DMS53 treated with DMSO at 0.1 percent for 48 hours (cell line): ENCODE data around the gene USP25.

ENCODE experiments used
- DNase-seq: peaks from one replicate; lab custom pipeline; 2025; ENCODE audit not compliant: unreplicated experiment; lab: John Stamatoyannopoulos, UW

Gene USP25

DNA sequence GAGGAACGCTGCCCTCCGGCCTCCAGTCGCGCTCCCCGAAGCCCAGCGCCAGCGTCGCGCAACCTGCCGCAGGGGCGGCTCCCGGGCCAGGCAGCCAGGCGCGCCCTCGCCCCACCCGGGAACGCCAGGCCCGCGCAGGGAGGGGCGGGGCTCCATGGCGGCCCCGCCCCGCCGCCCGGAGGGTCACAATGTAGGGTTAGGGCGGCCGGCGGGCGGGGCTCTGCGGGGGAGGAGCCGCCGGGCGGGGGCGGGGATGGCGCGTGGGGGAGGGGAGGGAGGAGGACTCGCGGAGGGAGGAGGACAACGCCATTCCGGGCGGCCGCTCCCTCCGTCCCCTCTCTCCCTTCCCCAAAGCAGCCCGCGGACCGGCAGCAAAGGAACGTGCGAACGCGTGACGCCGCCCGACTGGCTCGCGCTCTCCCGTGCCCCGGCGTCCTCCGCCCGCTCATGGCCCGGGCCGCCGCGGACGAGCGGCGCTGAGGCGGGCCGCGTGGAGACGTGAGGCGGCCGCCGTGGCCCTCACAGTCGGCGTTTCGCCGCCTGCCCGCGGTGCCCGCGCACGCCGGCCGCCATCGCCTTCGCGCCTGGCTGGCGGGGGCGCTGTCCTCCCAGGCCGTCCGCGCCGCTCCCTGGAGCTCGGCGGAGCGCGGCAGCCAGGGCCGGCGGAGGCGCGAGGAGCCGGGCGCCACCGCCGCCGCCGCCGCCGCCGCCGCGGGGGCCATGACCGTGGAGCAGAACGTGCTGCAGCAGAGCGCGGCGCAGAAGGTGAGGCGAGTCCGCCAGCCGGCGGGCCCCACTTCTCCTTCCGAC is at the start of gene USP25:
Gene USP25 (plus strand): TSS at position 309 of the 810 bp plus-strand sequence. CDS start 412 bp downstream, at position 721.
- peak; percentile 55 for DNase-seq

DNA sequence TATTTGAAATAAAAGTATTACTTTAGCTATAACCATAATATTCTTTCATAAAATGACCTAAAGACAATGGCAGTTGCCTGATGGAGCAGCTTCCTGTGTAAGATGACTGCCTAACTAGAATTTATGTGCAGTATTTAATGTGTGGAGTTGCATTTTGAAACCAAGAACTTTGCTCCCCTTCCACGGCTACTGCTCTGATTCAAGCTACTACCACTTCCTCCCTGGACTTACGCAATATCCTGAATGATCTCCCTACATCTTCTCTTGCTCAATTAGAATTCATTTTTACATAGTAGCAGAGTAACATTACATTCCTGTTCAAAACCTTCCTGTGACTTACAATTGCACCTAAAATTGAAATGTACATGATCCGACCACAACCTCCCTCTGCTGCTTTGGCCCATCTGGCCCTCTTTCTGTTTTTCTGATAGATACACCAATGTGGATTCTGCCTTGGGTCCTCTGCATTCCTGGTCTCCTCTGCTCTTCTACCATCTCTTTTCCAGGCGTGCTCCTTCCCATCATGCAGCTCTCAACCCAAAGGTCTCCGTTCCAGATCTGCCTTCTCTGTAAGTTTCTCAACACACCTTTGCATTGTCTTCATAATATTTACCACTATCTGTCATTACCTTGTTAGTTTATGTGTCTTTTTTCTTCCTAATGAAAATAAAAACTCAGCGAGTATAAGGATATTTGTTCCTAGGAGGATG is 47.4 kb upstream of the USP25 start:
- DNase-seq = peak; percentile 47

- peak; percentile 56 for DNase-seq
These were observed 46.8 kb upstream of the USP25 start for GRCh38 chr21:15682977-15683376.

DNA sequence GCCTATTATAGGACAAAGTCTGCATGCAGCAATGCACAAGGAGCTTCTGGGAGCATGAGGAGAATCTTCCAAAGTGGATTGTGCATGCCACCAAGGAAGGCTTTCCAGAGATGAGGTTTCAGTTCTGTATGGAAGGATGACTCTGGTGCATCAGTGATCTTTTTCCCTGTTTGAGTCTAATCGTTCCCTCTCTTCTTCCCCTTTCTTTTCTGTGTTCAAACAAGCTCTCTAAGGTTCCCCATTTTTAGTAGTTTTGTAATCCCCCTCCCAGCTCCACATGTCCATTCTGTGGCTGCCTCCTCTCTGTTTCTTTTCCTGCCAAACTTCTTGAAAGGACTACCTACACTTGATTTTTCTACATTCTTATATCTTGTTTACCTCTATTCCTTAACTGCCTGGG is 43.3 kb upstream of the USP25 start:
- no peak for DNase-seq

DNA sequence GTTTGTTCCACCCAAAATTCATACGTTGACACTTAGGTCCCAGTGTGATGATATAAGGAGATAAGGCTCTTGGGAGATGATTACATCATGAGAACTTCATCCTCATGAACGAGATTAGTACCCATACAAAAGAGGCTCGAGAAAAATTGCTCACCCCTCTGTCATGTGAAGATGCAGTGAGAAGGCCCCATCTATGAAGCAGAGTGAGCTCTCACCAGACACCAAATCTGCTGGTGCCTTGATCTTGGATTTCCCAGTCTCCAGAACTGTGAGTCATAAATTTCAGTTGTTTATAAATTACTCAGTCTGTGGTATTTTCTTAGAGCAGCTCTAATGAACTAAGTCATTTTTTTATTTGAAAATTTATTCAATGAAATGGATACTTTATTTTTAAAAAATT is 42.6 kb upstream of the USP25 start:
- no peak for DNase-seq

GRCh38 chr21:15688016-15688415 is 41.8 kb upstream of the USP25 start:
- DNase-seq = no peak

GRCh38 chr21:15688809-15689208 is 41.0 kb upstream of the USP25 start:
- no peak for DNase-seq

GRCh38 chr21:15692711-15693110 is 37.1 kb upstream of the USP25 start:
- DNase-seq = no peak

- no peak for DNase-seq
These were observed 34.5 kb upstream of the USP25 start for GRCh38 chr21:15695241-15695640.

GRCh38 chr21:15701830-15702229 is 28.0 kb upstream of the USP25 start:
- no peak for DNase-seq

DNA sequence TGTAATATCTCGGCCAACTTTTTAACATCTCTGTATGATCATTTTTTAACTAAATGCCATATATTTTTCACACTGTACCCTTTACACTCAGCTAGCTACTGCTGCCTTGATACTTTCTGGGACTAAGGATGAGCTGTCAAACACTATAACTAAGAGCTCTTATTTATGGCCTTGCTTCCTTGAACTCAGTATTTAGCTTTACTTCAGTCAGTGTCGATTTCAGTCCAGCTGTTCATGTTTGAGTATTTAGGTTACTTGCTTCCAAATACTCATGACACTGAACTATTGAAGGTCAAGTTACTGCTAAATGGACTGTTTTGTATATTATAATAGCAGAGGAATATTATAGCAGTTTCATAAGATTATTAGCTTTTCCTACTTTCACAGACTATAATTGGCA is 25.9 kb upstream of the USP25 start:
- no peak for DNase-seq

DNA sequence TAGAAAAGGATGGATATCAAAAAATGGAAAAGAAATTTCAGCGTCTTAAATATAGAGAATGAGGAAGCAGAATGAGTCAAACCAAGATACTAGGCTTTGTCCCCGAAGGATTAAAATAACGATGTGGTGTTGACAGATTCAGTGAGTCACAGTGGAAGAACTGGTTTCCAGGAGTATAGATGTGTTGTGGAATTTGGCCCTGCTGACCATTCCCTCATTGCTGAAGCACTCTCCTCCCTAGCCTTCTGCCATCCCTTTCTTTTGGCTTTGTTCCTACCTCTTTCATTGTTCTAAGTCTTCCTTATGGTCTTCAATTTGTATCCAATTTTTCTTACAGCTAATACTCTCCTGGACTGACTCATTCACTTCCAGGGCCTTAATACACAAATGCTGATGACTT is 23.1 kb upstream of the USP25 start:
- peak; percentile 73 for DNase-seq

- DNase-seq = no peak
These were observed 16.4 kb upstream of the USP25 start for GRCh38 chr21:15713412-15713811.

GRCh38 chr21:15718711-15719110 is 11.1 kb upstream of the USP25 start:
- no peak for DNase-seq

- no peak for DNase-seq
These were observed 9.8 kb upstream of the USP25 start for GRCh38 chr21:15719976-15720375.

DNA sequence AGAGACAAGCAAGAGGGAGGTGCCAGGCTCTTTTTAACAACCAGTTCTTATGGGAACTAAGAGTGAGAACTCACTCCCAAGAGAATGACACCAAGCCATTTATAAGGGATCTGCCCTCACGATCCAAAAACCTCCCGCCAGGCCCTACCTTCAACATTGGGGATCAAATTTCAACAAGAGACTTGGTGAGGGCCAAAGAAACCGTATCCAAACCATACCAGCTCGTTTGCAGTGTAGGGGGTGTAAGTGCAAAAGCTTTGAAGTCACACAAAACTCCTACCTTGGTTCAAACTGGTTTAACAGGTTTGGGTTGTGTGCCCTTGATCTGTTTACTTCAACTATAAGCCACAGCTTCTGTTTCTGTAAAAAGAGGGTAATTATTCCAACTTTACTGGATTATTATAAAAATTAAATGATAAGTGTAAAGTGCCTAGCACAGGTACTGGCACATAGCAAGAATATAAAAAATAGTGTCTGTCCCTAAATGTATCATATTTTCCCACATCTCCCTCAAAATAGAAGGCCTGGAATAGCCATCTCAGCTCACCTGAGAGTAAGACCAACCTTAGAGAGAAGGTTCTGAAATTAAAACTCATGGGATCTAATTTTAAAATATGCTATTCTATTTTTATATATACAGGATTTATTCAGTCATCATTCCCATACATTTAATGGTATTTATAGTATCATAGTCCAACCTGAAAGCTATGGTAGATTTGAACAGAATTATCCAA is 7.0 kb upstream of the USP25 start:
- peak; percentile 78 for DNase-seq

GRCh38 chr21:15725949-15726348 is 3.8 kb upstream of the USP25 start:
- no peak for DNase-seq

GRCh38 chr21:15728046-15728445 is 1.7 kb upstream of the USP25 start:
- no peak for DNase-seq

GRCh38 chr21:15729346-15729673 is 472 bp upstream of the USP25 start:
- no peak for DNase-seq

DNA sequence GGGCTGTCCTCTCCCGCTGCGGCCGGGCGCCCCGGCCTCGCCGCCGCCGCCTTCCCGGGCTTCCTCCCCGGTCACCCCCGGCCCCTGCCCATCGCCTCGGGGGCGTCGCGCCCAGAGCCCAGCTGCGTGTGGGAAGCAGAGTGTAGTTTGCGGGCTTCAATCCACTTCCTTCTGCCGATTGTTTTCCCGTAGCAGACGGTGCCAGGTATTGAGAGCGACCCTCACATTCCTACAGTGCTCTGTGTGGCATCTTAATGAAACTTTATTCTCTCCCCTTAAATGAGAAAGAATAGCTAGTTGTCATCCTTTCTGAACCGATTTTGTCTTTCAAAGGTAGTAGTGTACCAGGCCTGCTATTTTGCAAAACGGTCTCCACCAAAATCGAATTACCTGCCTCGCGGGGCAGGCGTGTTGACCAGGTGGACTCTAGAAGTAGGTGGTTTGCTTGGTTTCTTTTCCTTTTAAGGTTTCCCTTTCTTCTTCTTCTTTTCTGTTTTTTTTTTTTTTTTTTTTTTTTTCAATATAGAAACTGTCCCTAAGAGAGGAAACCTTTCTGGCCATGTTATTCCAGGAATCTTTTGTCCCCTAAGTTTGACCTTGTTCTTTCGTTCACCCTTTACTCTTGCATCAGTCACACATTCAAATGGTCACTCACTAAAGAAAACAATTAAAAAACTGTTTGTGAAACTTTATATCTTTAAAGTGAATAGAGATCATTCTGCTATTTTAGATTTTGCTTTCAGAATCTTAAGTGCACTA is 881 bp downstream of the USP25 start:
- no peak for DNase-seq

GRCh38 chr21:15731243-15731613 is 1.4 kb downstream of the USP25 start:
- DNase-seq = peak; percentile 8
